Measurements from ENCODE around the gene PTAFR. TPM values are rescaled to one million over a fixed set of nuclear protein-coding genes. Genes with fewer than 3 reads are reported as not detected.

PTAFR gene
- total RNA-seq, 2 donors from 2014 or later, result 2.3 to 3.6 TPM

- 74 to 87% methylated on average over 11 of the region's 11 CpGs for WGBS, 2 donors
- ATAC-seq (no peak), DNase-seq (no peak)
- no peaks in the 10 kb centered on the region for H3K4me1 ChIP-seq
- H3K27me3 ChIP-seq, result no peaks in the 10 kb centered on the region
- no peak overlapping the region for H3K4me3 ChIP-seq
- TF ChIP-seq POLR2A (IDR thresholded peaks at IDR 0.05) (no peak), CTCF (IDR thresholded peaks at IDR 0.05) (no peak)
- H3K27ac ChIP-seq, result no peak overlapping the region
- intact Hi-C loops (cut with DNase I), result no loop called here
- no peaks in the 10 kb centered on the region for H3K36me3 ChIP-seq (replicated peaks in 1 of 2; ENCODE audit: insufficient read depth in 1 of 2, low read depth in 2 of 2)
- H3K9me3 ChIP-seq, result no peaks in the 10 kb centered on the region
Observed at GRCh38 chr1:28132171-28133167, 44.0 kb downstream of the PTAFR start.

GRCh38 chr1:28130901-28131300 is 45.6 kb downstream of the PTAFR start:
- intact Hi-C loops (cut with DNase I), result no loop called here
- Histone ChIP-seq H3K4me3 (no peak overlapping the region), H3K27ac (no peak overlapping the region), H3K4me1 (no peaks in the 10 kb centered on the region), H3K27me3 (no peaks in the 10 kb centered on the region), H3K36me3 (replicated peaks in 1 of 2; ENCODE audit: insufficient read depth in 1 of 2, low read depth in 2 of 2) (no peaks in the 10 kb centered on the region), H3K9me3 (no peaks in the 10 kb centered on the region)
- TF ChIP-seq POLR2A (IDR thresholded peaks at IDR 0.05) (no peak), CTCF (IDR thresholded peaks at IDR 0.05) (no peak)
- DNase-seq, result no peak
- 76 to 82% methylated on average over 6 of the region's 6 CpGs for WGBS, 2 donors
- ATAC-seq, result no peak

- WGBS, 2 donors, result 42 to 78% methylated on average over 1 of the region's 1 CpG
- no peaks in the 10 kb centered on the region for H3K27me3 ChIP-seq
- intact Hi-C loops (cut with DNase I), result no loop called here
- no peak overlapping the region for H3K4me3 ChIP-seq
- no peak overlapping the region for H3K27ac ChIP-seq
- DNase-seq (no peak), ATAC-seq (peak; percentile 18)
- no peaks in the 10 kb centered on the region for H3K9me3 ChIP-seq
- no peaks in the 10 kb centered on the region for H3K36me3 ChIP-seq (replicated peaks in 1 of 2; ENCODE audit: insufficient read depth in 1 of 2, low read depth in 2 of 2)
- H3K4me1 ChIP-seq, result no peaks in the 10 kb centered on the region
- no peak for TF ChIP-seq POLR2A (IDR thresholded peaks at IDR 0.05)
- TF ChIP-seq CTCF (IDR thresholded peaks at IDR 0.05), result no peak
Observed at GRCh38 chr1:28129150-28129549, 47.3 kb downstream of the PTAFR start.

- Histone ChIP-seq H3K27me3 (no peaks in the 10 kb centered on the region), H3K9me3 (no peaks in the 10 kb centered on the region), H3K27ac (peak overlapping the region in 1 of 4 donors; percentile 35), H3K36me3 (replicated peaks in 1 of 2; ENCODE audit: insufficient read depth in 1 of 2, low read depth in 2 of 2) (no peaks in the 10 kb centered on the region), H3K4me1 (no peaks in the 10 kb centered on the region), H3K4me3 (no peak overlapping the region)
- no peak for ATAC-seq
- intact Hi-C loops (cut with DNase I), result no loop called here
- TF ChIP-seq POLR2A (IDR thresholded peaks at IDR 0.05) (no peak), CTCF (IDR thresholded peaks at IDR 0.05) (no peak)
- 51 to 56% methylated on average over 3 of the region's 3 CpGs for WGBS, 2 donors
- peak in 1 of 4 donors; percentile 10 for DNase-seq
Observed at GRCh38 chr1:28127617-28128257, 48.8 kb downstream of the PTAFR start.

Data from body of pancreas (tissue), 4 donors.